HCT116 (cell line): Measurements from ENCODE around the gene SYNE2. TPM values are rescaled to one million over a fixed set of nuclear protein-coding genes. Genes with fewer than 3 reads are reported as not detected.

Source experiments
- ATAC-seq: fragments of 200-7000 bp; cut with Tn5 transposase; 2 replicates; pipeline ENCODE4 v1.9.1; 2020; ENCODE audit warnings: mild to moderate bottlenecking, moderate library complexity
- BruUV-seq: library from RNA; stranded (reverse); fragments of 400-500 nt; replicated peaks from 2 replicates; lab custom pipeline; 2021; lab: Mats Ljungman, UMichigan
- CTCF ChIA-PET: fragments of 300-600 bp; sonication (Branson Sonifier 250); formaldehyde crosslinking; loops from one replicate; lab custom pipeline; 2021; ENCODE audit warnings: antibody characterized with exemption; lab: Charles Lee
- POLR2A ChIA-PET: fragments of 300-600, 350-600 bp; sonication (Branson Sonifier 250); formaldehyde crosslinking; loops from one replicate; lab custom pipeline; 2021; ENCODE audit warnings: antibody characterized with exemption; lab: Charles Lee
- RAD21 ChIA-PET, 2 experiments: fragments of 300-600 bp; sonication (Branson Sonifier 250); formaldehyde crosslinking; loops; one replicate each; lab custom pipeline; 2023; ENCODE audit warnings: low total read pairs in 2 of 2; ENCODE audit not compliant: uncharacterized antibody in 2 of 2, unreplicated experiment in 2 of 2, low non-redundant PET in 1 of 2; lab: Charles Lee
- DNase-seq: peaks from one replicate; pipeline ENCODE4 v3.0.0-alpha.2; 2010; ENCODE audit warnings: low read depth, low spot score
- H2AFZ ChIP-seq: fragments of 200-600 bp; shearing (Covaris generic), sonication (generic); 2 replicates; pipeline ENCODE4 v1.6.1; 2017; ENCODE audit warnings: low read depth, mixed run types, mixed read lengths, antibody characterized with exemption, low read length; ENCODE audit not compliant: poor library complexity, severe bottlenecking
- H3K27ac ChIP-seq: 2 replicates; pipeline ENCODE4 v1.5.1; 2012; ENCODE audit warnings: low read depth, low read length
- H3K27me3 ChIP-seq: fragments of 200-600 bp; sonication (generic); 2 replicates; pipeline ENCODE4 v1.6.1; 2016; ENCODE audit warnings: mixed run types, low read length, mixed read lengths; ENCODE audit not compliant: insufficient read depth
- H3K36me3 ChIP-seq, 2 experiments: fragments of 200-500 bp in 1 of 2; fragments of 200-600 bp in 1 of 2; sonication (Bioruptor generic) in 1 of 2; sonication (generic) in 1 of 2; 2 replicates each; pipeline versions ENCODE4 v1.5.1 to v1.6.1; 2014 to 2016; ENCODE audit warnings: low read length in 2 of 2, inconsistent platforms in 1 of 2, mixed read lengths in 1 of 2, mixed run types in 1 of 2; ENCODE audit not compliant: insufficient read depth in 2 of 2, control insufficient read depth in 1 of 2
- H3K4me1 ChIP-seq, 2 experiments: fragments of 200-600 bp in 1 of 2; sonication (generic) in 1 of 2; 2 replicates each; pipeline versions ENCODE4 v1.5.1 to v1.6.1; 2012 to 2017; ENCODE audit warnings: low read length in 2 of 2, inconsistent platforms in 1 of 2, mild to moderate bottlenecking in 1 of 2, mixed read lengths in 1 of 2, mixed run types in 1 of 2, moderate library complexity in 1 of 2; ENCODE audit not compliant: insufficient read depth in 2 of 2, control insufficient read depth in 1 of 2
- H3K4me2 ChIP-seq: fragments of 200-600 bp; sonication (generic); 2 replicates; pipeline ENCODE4 v1.6.1; 2017; ENCODE audit warnings: mixed run types, low read length, mixed read lengths
- H3K4me3 ChIP-seq, 2 experiments: fragments of 200-600 bp in 1 of 2; sonication (generic) in 1 of 2; replicated peaks in 1 of 2; 2 replicates each; pipeline ENCODE4 v1.5.1; 2011 to 2016; ENCODE audit warnings: low read length in 2 of 2, control low read depth in 1 of 2, low read depth in 1 of 2, mild to moderate bottlenecking in 1 of 2, mixed read lengths in 1 of 2, mixed run types in 1 of 2
- H3K79me2 ChIP-seq: fragments of 200-600 bp; sonication (generic); 2 replicates; pipeline ENCODE4 v1.6.1; 2017; ENCODE audit warnings: mild to moderate bottlenecking, mixed run types, low read length, moderate library complexity, mixed read lengths; ENCODE audit not compliant: insufficient read depth
- H3K9ac ChIP-seq: fragments of 200-600 bp; sonication (generic); 2 replicates; pipeline ENCODE4 v1.6.1; 2016; ENCODE audit warnings: low read length, mixed read lengths
- H3K9me2 ChIP-seq: fragments of 200-600 bp; sonication (generic), shearing (Covaris generic); 2 replicates; pipeline ENCODE4 v1.6.1; 2017; ENCODE audit warnings: mixed run types, mild to moderate bottlenecking, moderate library complexity; ENCODE audit not compliant: insufficient read depth
- H3K9me3 ChIP-seq, 2 experiments: fragments of 200-500 bp in 1 of 2; fragments of 200-600 bp in 1 of 2; sonication (Bioruptor generic) in 1 of 2; sonication (generic) in 1 of 2; 2 replicates each; pipeline ENCODE4 v1.6.1; 2014 to 2017; ENCODE audit warnings: low read length in 2 of 2, mixed read lengths in 2 of 2, inconsistent platforms in 1 of 2, low read depth in 1 of 2, mild to moderate bottlenecking in 1 of 2, mixed run types in 1 of 2, moderate library complexity in 1 of 2; ENCODE audit not compliant: control insufficient read depth in 1 of 2, insufficient read depth in 1 of 2
- H4K20me1 ChIP-seq: fragments of 200-600 bp; sonication (generic), shearing (Covaris generic); 2 replicates; pipeline ENCODE4 v1.6.1; 2017; ENCODE audit warnings: mixed run types, mild to moderate bottlenecking, moderate library complexity; ENCODE audit not compliant: insufficient read depth
- CBX3 ChIP-seq: IDR thresholded peaks from 2 replicates; pipeline ENCODE4 v1.6.1; 2012; ENCODE audit warnings: low read depth
- CEBPB ChIP-seq: IDR thresholded peaks from 2 replicates; pipeline ENCODE4 v1.6.1; 2012; ENCODE audit warnings: low read depth
- EGR1 ChIP-seq: IDR thresholded peaks from 2 replicates; pipeline ENCODE4 v1.6.1; 2012; ENCODE audit warnings: low read depth
- ELF1 ChIP-seq: IDR thresholded peaks from 2 replicates; pipeline ENCODE4 v1.6.1; 2012; ENCODE audit warnings: low read depth, borderline replicate concordance
- EZH2 ChIP-seq: fragments of 200-600 bp; sonication (generic); IDR thresholded peaks from 2 replicates; pipeline ENCODE4 v1.6.1; 2017; ENCODE audit warnings: antibody characterized with exemption, mixed run types
- EZH2phosphoT487 ChIP-seq: fragments of 200-600 bp; IDR thresholded peaks from 2 replicates; pipeline ENCODE4 v1.6.1; 2018; ENCODE audit warnings: antibody characterized with exemption, borderline replicate concordance
- JUND ChIP-seq: IDR thresholded peaks from 2 replicates; pipeline ENCODE4 v1.6.1; 2012
- POLR2A ChIP-seq: IDR thresholded peaks from 2 replicates; pipeline ENCODE4 v1.7.0; 2011; ENCODE audit warnings: borderline replicate concordance; ENCODE audit not compliant: insufficient read depth, insufficient read length; ENCODE audit errors: extremely low read depth
- POLR2AphosphoS5 ChIP-seq: IDR thresholded peaks from 2 replicates; pipeline ENCODE4 v1.6.1; 2011; ENCODE audit warnings: mild to moderate bottlenecking, low read depth, low read length, moderate library complexity
- RAD21 ChIP-seq: IDR thresholded peaks from 2 replicates; pipeline ENCODE4 v1.6.1; 2012; ENCODE audit warnings: low read depth, mild to moderate bottlenecking
- SP1 ChIP-seq: IDR thresholded peaks from 2 replicates; pipeline ENCODE4 v1.6.1; 2012; ENCODE audit warnings: low read depth
- TCF7L2 ChIP-seq: IDR thresholded peaks from 2 replicates; pipeline ENCODE4 v1.7.0; 2011; ENCODE audit warnings: borderline replicate concordance, inconsistent platforms; ENCODE audit not compliant: insufficient read depth, insufficient read length; ENCODE audit errors: extremely low read depth
- ZFX ChIP-seq: fragments of 450-650 bp; IDR thresholded peaks from 2 replicates; pipeline ENCODE4 v1.6.1; 2017
- ZNF274 ChIP-seq: fragments of 200-500 bp; sonication (Bioruptor generic); IDR thresholded peaks from 2 replicates; pipeline ENCODE4 v1.6.1; 2014; ENCODE audit warnings: mild to moderate bottlenecking, low read depth, low read length, inconsistent platforms
- intact Hi-C: fragments of 100-400 bp; cut with micrococcal nuclease; formaldehyde crosslinking; loops from 2 replicates; pipeline ENCODE4 v1.10.0; 2022
- total RNA-seq: library from RNA; stranded (reverse); gene quantifications from one replicate; pipeline ENCODE4 v1.2.1, GENCODE V29; 2021; ENCODE audit not compliant: unreplicated experiment
- TF ChIP-seq, protein P1 (sequence below): IDR thresholded peaks from 2 replicates; pipeline ENCODE4 v1.6.1; 2012
- TF ChIP-seq, protein P2 (sequence below): IDR thresholded peaks from 2 replicates; pipeline ENCODE4 v1.6.1; 2012
- TF ChIP-seq, protein P3 (sequence below): IDR thresholded peaks from 2 replicates; pipeline ENCODE4 v1.6.1; 2011; ENCODE audit warnings: mild to moderate bottlenecking, low read length, moderate library complexity; ENCODE audit not compliant: insufficient replicate concordance; ENCODE audit errors: extremely low read depth
- TF ChIP-seq, protein P4 (sequence below), 3 experiments: fragments of 200-600 bp in 1 of 3; sonication (generic) in 1 of 3; IDR thresholded peaks in 2 of 3; conservative IDR thresholded peaks in 1 of 3; 2 replicates each; pipeline ENCODE4 v1.5.1; 2012 to 2017; ENCODE audit warnings: low read depth in 2 of 3, low read length in 2 of 3, antibody characterized with exemption in 1 of 3, borderline replicate concordance in 1 of 3, control low read depth in 1 of 3, mild to moderate bottlenecking in 1 of 3, mixed read lengths in 1 of 3, mixed run types in 1 of 3, moderate library complexity in 1 of 3; ENCODE audit not compliant: insufficient read depth in 1 of 3

The SYNE2 gene
- total RNA-seq, 1 experiment from 2014 or later = 28.8 TPM

DNA sequence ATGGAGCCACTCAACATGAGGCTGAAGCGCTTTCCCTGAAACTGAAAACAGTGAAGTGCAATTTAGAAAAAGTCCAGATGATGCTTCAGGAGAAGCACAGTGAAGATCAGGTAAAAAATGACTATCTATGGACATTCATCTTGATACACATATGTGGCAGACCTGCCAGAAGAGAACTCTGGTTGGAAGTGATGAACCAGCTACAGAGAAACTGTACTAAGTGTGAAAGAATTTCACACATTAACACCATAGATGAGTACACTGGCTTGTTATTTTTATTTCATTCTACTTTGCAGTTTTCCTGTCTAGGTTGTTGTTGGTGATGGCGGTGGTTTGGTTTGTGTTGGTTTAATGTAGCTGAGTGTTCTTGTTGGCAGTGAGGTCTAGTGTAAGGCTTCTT, 266.7 kb downstream of the SYNE2 start:
- Histone ChIP-seq H4K20me1 (no peaks in the 10 kb centered on the region), H3K27ac (no peak overlapping the region), H3K36me3 (peaks cover 0 to 2% of the 10 kb centered on the region in 2 experiments; a peak in 2 of 4 replicates), H3K79me2 (no peaks in the 10 kb centered on the region), H3K27me3 (no peaks in the 10 kb centered on the region), H3K4me2 (no peak overlapping the region), H3K9ac (no peak overlapping the region), H2AFZ (no peak overlapping the region), H3K4me1 (no peaks in the 10 kb centered on the region), H3K4me3 (no peak overlapping the region), H3K9me3 (no peaks in the 10 kb centered on the region), H3K9me2 (no peaks in the 10 kb centered on the region)
- POLR2A ChIA-PET = no interaction called here
- TF ChIP-seq RAD21 (no peak), ZNF274 (no peak)
- TF ChIP-seq, protein P1, sequence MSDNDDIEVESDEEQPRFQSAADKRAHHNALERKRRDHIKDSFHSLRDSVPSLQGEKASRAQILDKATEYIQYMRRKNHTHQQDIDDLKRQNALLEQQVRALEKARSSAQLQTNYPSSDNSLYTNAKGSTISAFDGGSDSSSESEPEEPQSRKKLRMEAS = no peak
- TF ChIP-seq, protein P2, sequence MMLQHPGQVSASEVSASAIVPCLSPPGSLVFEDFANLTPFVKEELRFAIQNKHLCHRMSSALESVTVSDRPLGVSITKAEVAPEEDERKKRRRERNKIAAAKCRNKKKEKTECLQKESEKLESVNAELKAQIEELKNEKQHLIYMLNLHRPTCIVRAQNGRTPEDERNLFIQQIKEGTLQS = no peak
- no peak for DNase-seq
- RAD21 ChIA-PET = no interaction called here
- CTCF ChIA-PET = no interaction called here
- BruUV-seq = no TSS peak
- no peak for ATAC-seq
- intact Hi-C loops = no loop called here

DNA sequence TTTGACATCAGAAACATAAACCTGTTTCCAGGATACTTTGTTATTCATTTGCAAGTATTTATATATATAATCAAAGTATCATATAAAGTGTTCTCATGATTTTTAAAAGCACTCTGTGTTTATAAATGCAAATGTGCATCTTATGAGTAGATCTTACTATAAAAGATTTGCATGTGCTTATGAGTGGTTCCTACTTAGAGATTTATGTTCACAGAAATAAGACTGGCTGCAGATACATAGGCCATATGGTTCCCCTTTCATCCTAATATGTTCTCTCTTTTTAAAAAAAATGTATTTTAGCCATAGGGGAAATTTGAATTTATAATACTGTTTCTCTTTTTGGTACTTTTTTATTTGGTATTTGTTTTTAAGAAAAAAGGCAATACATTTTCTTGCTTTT, 267.2 kb downstream of the SYNE2 start:
- ATAC-seq = no peak
- Histone ChIP-seq H3K9me2 (no peaks in the 10 kb centered on the region), H4K20me1 (no peaks in the 10 kb centered on the region), H3K79me2 (no peaks in the 10 kb centered on the region), H2AFZ (no peak overlapping the region), H3K4me3 (no peak overlapping the region), H3K9ac (no peak overlapping the region), H3K4me2 (no peak overlapping the region), H3K9me3 (no peaks in the 10 kb centered on the region), H3K4me1 (no peaks in the 10 kb centered on the region), H3K27me3 (no peaks in the 10 kb centered on the region), H3K27ac (no peak overlapping the region), H3K36me3 (peaks cover 0 to 2% of the 10 kb centered on the region in 2 experiments; a peak in 2 of 4 replicates)
- intact Hi-C loops = no loop called here
- RAD21 ChIA-PET = interaction anchor here in 1 of 2 experiments (0.6 kb wide), 1 partner anchor 260 kb away, joined by 5 read pairs; no protein-coding TSS in a partner anchor
- CTCF ChIA-PET = no interaction called here
- DNase-seq = no peak
- POLR2A ChIA-PET = no interaction called here
- no TSS peak for BruUV-seq
- TF ChIP-seq, protein P1 = no peak
- TF ChIP-seq EZH2phosphoT487 = no peak
- TF ChIP-seq, protein P3, sequence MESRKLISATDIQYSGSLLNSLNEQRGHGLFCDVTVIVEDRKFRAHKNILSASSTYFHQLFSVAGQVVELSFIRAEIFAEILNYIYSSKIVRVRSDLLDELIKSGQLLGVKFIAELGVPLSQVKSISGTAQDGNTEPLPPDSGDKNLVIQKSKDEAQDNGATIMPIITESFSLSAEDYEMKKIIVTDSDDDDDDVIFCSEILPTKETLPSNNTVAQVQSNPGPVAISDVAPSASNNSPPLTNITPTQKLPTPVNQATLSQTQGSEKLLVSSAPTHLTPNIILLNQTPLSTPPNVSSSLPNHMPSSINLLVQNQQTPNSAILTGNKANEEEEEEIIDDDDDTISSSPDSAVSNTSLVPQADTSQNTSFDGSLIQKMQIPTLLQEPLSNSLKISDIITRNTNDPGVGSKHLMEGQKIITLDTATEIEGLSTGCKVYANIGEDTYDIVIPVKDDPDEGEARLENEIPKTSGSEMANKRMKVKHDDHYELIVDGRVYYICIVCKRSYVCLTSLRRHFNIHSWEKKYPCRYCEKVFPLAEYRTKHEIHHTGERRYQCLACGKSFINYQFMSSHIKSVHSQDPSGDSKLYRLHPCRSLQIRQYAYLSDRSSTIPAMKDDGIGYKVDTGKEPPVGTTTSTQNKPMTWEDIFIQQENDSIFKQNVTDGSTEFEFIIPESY = no peak
- TF ChIP-seq, protein P4, sequence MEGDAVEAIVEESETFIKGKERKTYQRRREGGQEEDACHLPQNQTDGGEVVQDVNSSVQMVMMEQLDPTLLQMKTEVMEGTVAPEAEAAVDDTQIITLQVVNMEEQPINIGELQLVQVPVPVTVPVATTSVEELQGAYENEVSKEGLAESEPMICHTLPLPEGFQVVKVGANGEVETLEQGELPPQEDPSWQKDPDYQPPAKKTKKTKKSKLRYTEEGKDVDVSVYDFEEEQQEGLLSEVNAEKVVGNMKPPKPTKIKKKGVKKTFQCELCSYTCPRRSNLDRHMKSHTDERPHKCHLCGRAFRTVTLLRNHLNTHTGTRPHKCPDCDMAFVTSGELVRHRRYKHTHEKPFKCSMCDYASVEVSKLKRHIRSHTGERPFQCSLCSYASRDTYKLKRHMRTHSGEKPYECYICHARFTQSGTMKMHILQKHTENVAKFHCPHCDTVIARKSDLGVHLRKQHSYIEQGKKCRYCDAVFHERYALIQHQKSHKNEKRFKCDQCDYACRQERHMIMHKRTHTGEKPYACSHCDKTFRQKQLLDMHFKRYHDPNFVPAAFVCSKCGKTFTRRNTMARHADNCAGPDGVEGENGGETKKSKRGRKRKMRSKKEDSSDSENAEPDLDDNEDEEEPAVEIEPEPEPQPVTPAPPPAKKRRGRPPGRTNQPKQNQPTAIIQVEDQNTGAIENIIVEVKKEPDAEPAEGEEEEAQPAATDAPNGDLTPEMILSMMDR (IDR thresholded peaks at IDR 0.05 in 2 of 3, conservative IDR thresholded peaks at IDR 0.05 in 1 of 3; ENCODE audit: borderline replicate concordance in 1 of 3, insufficient read depth in 1 of 3, low read depth in 2 of 3, low read length in 2 of 3) = no peak
- TF ChIP-seq EGR1 = no peak
- no peak for TF ChIP-seq JUND
- no peak for TF ChIP-seq CBX3
- TF ChIP-seq EZH2 = no peak
- TF ChIP-seq CEBPB = no peak
- TF ChIP-seq POLR2A = no peak
- TF ChIP-seq POLR2AphosphoS5 = no peak
- no peak for TF ChIP-seq SP1
- no peak for TF ChIP-seq TCF7L2
- TF ChIP-seq ELF1 = no peak
- TF ChIP-seq ZFX = no peak
- no peak for TF ChIP-seq ZNF274
